HG03378 (cell line): Measurements from ENCODE around the gene AGAP2.
"Not testable (repeated sequence)": the region's sequence is repeated elsewhere in the genome, so short reads cannot be mapped to it uniquely, and the experiment has no call there.

Experiments
- ATAC-seq: cut with Tn5 transposase; IDR thresholded peaks from one replicate; pipeline ENCODE4 v1.9.1; 2021; ENCODE audit warnings: mild to moderate bottlenecking, moderate library complexity; ENCODE audit not compliant: unreplicated experiment

AGAP2 gene

GRCh38 chr12:57738661-57739237 lies at the start of gene AGAP2:
Gene AGAP2, minus strand, starts transcription at chr12:57738742. Its CDS starts 496 bp downstream, at chr12:57738246.
- ATAC-seq = no peak

GRCh38 chr12:57783861-57784260 lies 45.3 kb upstream of the AGAP2 start:
- ATAC-seq = no peak

GRCh38 chr12:57783466-57783801 lies 44.9 kb upstream of the AGAP2 start:
- ATAC-seq = no peak

- ATAC-seq = peak; percentile 82
Observed at GRCh38 chr12:57782608-57783465, 44.3 kb upstream of the AGAP2 start, which contains the start of gene TSFM. Gene TSFM, plus strand, starts transcription at chr12:57782787. Its CDS starts 15 bp downstream, at chr12:57782802.

GRCh38 chr12:57782243-57782607 lies 43.7 kb upstream of the AGAP2 start:
- ATAC-seq = peak; percentile 8

GRCh38 chr12:57781801-57782200 lies 43.3 kb upstream of the AGAP2 start:
- no peak for ATAC-seq

GRCh38 chr12:57781244-57781643 lies 42.7 kb upstream of the AGAP2 start:
- no peak for ATAC-seq

GRCh38 chr12:57780284-57780897 lies 41.8 kb upstream of the AGAP2 start:
- ATAC-seq = no peak

- no peak for ATAC-seq
Observed at GRCh38 chr12:57779736-57780135, 41.2 kb upstream of the AGAP2 start.

GRCh38 chr12:57777911-57778310 lies 39.4 kb upstream of the AGAP2 start:
- no peak for ATAC-seq

GRCh38 chr12:57777367-57777766 lies 38.8 kb upstream of the AGAP2 start:
- ATAC-seq = no peak

GRCh38 chr12:57776247-57776587 lies 37.7 kb upstream of the AGAP2 start:
- ATAC-seq = no peak

GRCh38 chr12:57775563-57776246 lies 37.2 kb upstream of the AGAP2 start:
- ATAC-seq = no peak

- no peak for ATAC-seq
Observed at GRCh38 chr12:57775044-57775443, 36.5 kb upstream of the AGAP2 start.

- ATAC-seq = not testable (repeated sequence)
Observed at GRCh38 chr12:57774634-57775033, 36.1 kb upstream of the AGAP2 start.

GRCh38 chr12:57772429-57773322 lies 34.1 kb upstream of the AGAP2 start, which contains the start of gene EEF1AKMT3:
Gene EEF1AKMT3, plus strand, starts transcription at chr12:57772614. Its CDS starts 111 bp downstream, at chr12:57772725.
- ATAC-seq = peak; percentile 7

- ATAC-seq = peak; percentile 75
Observed at GRCh38 chr12:57771873-57772428, 33.4 kb upstream of the AGAP2 start, which contains the start of gene METTL1. Gene METTL1, minus strand, starts transcription at chr12:57772105. Its CDS starts 22 bp downstream, at chr12:57772083.

- peak; percentile 79 for ATAC-seq
Observed at GRCh38 chr12:57771236-57771872, 32.8 kb upstream of the AGAP2 start.

- ATAC-seq = no peak
Observed at GRCh38 chr12:57770734-57771133, 32.2 kb upstream of the AGAP2 start.
